GM21786 (cell line): Measurements from ENCODE around the gene CAMK2B.

Source experiments
- ATAC-seq: cut with Tn5 transposase; IDR thresholded peaks from one replicate; pipeline ENCODE4 v1.9.1; 2021; ENCODE audit not compliant: unreplicated experiment

Gene CAMK2B

DNA sequence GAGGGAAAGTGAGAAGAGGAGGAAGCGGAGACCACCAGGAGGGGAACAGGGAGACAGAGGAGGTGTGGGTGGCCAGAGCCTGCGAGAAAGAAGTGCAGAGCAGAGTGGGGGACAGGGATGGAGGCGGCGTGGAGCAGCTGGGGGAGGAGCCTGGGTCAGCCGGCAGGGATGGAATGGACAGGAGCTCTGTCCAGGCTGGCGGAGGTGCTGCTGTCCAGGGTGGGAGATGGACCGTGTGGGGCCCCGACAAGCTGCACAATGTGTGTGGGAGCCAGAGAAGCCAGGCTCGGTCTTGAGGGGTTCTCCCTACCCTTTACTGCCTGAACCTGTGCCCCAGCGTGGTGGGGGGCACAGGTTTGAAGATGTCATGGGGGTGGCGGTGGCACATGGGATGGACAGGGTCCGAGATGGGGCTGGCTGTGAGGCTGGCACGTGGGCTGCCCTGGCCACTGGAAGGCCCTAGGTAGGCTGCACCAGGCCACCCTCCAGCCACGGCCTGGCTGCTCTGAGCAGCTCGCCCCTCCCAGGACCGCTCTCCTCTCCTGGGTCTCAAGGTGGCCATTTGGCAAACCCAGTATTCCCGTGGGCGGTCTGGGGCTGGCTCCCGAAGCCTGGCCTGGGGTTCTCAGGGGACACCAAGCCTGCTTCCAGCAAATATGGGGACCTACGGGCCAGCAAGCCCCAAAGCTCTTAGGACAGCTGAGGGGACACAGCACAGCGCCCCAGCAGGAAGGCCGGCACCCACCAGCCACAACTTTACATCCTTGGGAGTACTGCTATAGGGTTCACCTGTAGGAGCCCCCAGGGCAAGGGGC is 92.3 kb downstream of the CAMK2B start:
- ATAC-seq, result no peak

- ATAC-seq, result no peak
Observed at GRCh38 chr7:44232396-44232795, 93.0 kb downstream of the CAMK2B start.

- no peak for ATAC-seq
Observed at GRCh38 chr7:44231088-44231487, 94.3 kb downstream of the CAMK2B start.

GRCh38 chr7:44230286-44230685 is 95.1 kb downstream of the CAMK2B start:
- no peak for ATAC-seq

DNA sequence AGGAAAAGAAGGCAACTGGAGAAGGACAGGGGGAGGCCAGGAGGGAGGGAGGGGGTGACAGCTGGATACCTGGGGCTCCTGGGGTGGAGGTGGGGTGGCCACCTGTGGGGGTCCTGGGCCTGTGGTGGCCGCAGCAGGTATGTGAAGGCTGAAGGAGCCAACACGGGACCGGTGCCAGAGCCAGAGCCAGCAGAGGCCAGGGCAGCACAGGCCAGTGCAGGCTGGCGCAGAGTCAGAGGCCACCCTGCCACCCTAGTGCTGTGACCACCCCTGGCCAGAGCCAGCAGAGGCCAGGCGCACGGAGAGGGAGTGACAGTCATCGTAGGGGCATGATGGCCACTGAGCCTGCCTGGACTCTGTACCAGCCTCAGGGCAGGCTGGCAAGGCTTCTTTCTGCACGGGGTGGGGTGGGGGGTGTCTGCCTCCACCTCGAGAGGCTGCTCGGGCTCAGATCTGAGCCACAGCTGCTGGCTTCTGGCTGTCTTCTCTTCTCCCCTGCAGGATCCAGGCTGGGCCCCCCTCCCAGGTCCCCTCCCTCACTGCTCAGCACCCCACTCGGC is 95.8 kb downstream of the CAMK2B start:
- no peak for ATAC-seq

- ATAC-seq, result no peak
Observed at GRCh38 chr7:44228571-44229350, 96.6 kb downstream of the CAMK2B start.

GRCh38 chr7:44227911-44228310 is 97.5 kb downstream of the CAMK2B start:
- no peak for ATAC-seq

- no peak for ATAC-seq
Observed at GRCh38 chr7:44226396-44226753, 99.0 kb downstream of the CAMK2B start.

DNA sequence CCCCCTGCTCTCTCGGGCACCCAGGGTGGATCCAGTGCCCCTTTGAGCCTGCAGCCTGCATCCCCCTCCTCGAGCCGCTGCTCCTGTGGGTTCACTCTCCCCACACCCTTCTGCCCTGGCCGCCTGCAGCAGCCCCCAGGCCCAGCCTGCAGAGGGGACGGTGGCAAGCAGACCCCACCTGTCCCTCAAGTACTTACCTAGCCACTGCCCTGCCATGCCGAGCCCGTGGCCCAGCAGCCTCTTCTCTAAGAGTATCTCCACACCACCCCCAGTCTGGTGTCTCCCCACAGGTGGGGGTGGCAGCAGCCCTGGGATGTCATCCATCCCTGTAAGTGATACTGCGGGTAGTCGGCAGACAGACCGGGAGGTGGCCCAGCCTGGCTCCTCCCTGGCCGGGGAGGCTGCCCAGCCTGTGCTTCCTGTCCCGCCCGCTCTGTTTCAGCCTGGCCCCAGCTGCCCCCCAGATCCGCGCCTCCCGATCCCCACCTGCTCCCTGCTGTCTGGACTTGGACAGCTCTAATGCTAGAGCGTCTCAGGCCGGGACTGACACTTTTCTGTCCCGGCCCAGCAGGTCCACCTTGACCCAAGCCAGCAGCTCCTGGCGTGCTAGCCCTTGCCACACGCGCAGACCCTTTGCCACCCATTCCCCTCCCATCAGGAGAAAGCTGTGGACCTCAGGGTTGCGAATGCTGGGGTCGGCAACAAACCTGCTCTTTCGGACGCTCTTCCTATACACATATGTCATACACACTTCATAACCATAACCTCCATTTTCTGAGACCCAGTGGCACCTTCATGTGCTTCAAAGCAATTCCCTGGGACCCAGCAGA is 99.6 kb downstream of the CAMK2B start:
- no peak for ATAC-seq

- ATAC-seq, result no peak
Observed at GRCh38 chr7:44224974-44225565, 100.3 kb downstream of the CAMK2B start.

GRCh38 chr7:44224080-44224973 is 101.1 kb downstream of the CAMK2B start:
- ATAC-seq, result no peak

DNA sequence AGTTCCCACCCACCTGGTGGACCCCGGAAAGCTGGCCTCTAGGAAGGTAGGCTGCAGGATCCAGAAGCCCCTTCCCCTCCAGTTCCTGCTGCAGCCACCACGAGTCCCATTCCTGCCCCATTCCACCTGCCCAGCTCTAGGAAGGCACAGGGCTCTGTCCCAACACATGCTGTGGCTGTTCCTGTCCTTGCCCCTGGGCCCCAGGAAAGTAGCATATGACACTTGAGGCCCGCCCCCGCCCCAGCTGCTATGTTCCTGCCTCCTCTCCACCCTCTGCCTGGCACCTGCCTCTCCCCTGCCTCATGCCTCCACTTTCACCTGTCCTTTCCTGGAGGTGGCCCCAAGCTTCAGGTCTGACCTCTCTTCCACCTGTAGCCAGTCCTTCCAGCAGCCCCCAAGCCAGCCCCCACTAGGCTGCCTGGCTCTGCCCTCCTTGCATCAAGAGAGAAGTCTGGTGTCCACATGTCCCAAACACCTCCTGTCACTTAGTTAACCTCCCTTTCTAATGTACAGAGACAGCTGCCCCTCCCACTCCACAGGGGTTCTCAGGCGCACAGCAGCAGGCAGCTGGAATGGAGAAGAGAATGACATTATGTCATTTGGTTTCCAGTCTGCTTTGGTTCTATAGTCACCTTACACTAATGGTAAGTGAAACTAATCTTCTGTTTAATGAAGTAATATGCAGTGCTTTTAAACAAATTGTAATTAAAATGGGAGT is 101.9 kb downstream of the CAMK2B start:
- no peak for ATAC-seq

- ATAC-seq, result no peak
Observed at GRCh38 chr7:44222776-44223261, 102.6 kb downstream of the CAMK2B start.

GRCh38 chr7:44222074-44222473 is 103.3 kb downstream of the CAMK2B start:
- no peak for ATAC-seq

- ATAC-seq, result no peak
Observed at GRCh38 chr7:44221231-44221791, 104.1 kb downstream of the CAMK2B start.

GRCh38 chr7:44220358-44221112 is 104.9 kb downstream of the CAMK2B start:
- no peak for ATAC-seq

DNA sequence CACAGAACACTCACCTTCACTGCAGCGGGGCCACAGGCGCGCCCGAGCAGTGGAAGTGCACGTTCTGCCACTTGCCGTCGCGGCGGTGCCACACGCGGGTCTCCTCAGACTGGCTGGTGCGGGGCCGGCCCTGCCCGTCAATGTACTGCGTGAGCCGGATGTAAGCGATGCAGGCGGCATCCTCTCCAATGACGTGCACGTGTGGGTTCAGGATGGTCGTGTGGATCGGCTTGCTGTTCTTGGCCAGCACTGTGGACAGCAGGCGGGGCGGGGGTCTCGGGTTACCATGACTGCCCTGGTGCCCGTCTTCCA is 105.4 kb downstream of the CAMK2B start:
- no peak for ATAC-seq

GRCh38 chr7:44219371-44220045 is 105.9 kb downstream of the CAMK2B start:
- no peak for ATAC-seq
